ENCODE results near the gene UBE2E2. TPM values are rescaled to one million over a fixed set of nuclear protein-coding genes. Genes with fewer than 3 reads are reported as not detected.

Gene UBE2E2
- total and polyA plus RNA-seq, 2 of the 13 experiments (the other 11 are each of a cell fraction or from before 2014, with no cell fraction given) = 0.77 to 1.5 TPM

DNA sequence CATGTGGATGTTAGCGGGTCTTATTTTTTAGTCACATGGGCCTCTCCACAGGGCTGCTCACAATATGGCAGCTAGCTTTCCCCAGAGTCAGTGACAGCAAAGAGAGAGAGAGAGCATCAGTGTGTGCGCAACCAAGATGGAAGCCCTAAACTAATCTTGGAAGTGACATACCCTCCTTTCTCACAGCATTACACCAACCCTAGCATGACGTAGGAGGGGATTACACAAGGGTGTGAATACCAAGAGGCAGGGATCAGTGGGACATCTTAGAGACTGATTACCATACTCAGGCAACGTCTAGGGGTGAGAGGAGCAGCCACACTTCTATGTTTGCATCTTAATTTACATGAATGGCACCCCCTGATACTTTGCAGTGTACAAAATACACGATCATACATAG lies 3.5 kb upstream of the UBE2E2 start:
- H3K79me2 ChIP-seq (ENCODE audit: insufficient read depth, low read length) = no peaks in the 10 kb centered on the region
- CTCF ChIA-PET (ENCODE audit: low intra/inter-chr PET ratio, low total read pairs) = no interaction called here
- POLR2A ChIA-PET = no interaction called here
- 35% methylated on average over 5 of the region's 5 CpGs for WGBS (ENCODE audit: low lambda C conversion rate)
- no peak overlapping the region for H2AFZ ChIP-seq (ENCODE audit: low read length)
- no peaks in the 10 kb centered on the region for H3K36me3 ChIP-seq (replicated peaks in 1 of 2; ENCODE audit: control insufficient read depth in 1 of 2, insufficient read depth in 2 of 2, low read length in 2 of 2)
- H3K9me3 ChIP-seq (ENCODE audit: low read length) = no peaks in the 10 kb centered on the region
- no peaks in the 10 kb centered on the region; the same call in 1 of the 2 replicates for H3K4me1 ChIP-seq (ENCODE audit: insufficient read depth, low read length)
- no peak overlapping the region for H3K27ac ChIP-seq (ENCODE audit: extremely low read length, insufficient read depth, low read length)
- intact Hi-C loops (cut with micrococcal nuclease; ENCODE audit: unreplicated experiment) (no loop called here), in situ Hi-C loops (cut with HindIII; ENCODE audit: extremely low pct_ligation_motif_present, low pct_unique_long_range_greater_than_20kb) (no loop called here)
- ATAC-seq (no peak), FAIRE-seq (no peak), DNase-seq (ENCODE audit: low spot score) (no peak)
- BruUV-seq (replicated peaks) = no TSS peak
- no peak overlapping the region for H3K4me3 ChIP-seq (replicated peaks in 1 of 3; ENCODE audit: insufficient read depth in 1 of 3, low read depth in 2 of 3, low read length in 3 of 3)
- no peak overlapping the region for H3K9ac ChIP-seq (ENCODE audit: insufficient read depth, low read depth, low read length)
- no peak overlapping the region for H3K4me2 ChIP-seq (ENCODE audit: low read depth, low read length)
- no peaks in the 10 kb centered on the region for H4K20me1 ChIP-seq (ENCODE audit: insufficient read depth, low read length)
- H3K27me3 ChIP-seq (ENCODE audit: control insufficient read depth in 1 of 2, insufficient read depth in 2 of 2, low read length in 2 of 2) = peaks cover 0 to 31% of the 10 kb centered on the region in 2 experiments
- no peak for TF ChIP-seq ZNF616 (CRISPR knock-in tag; IDR thresholded peaks at IDR 0.05; ENCODE audit: low read depth)
- no peak for TF ChIP-seq MZF1 (CRISPR knock-in tag; IDR thresholded peaks at IDR 0.05; ENCODE audit: borderline replicate concordance)
- TF ChIP-seq SRSF1 (optimal IDR thresholded peaks at IDR 0.05; ENCODE audit: low read depth, low read length) = no peak
- no peak for TF ChIP-seq ZNF446 (CRISPR knock-in tag; IDR thresholded peaks at IDR 0.05)
- TF ChIP-seq ZNF589 (CRISPR knock-in tag; conservative IDR thresholded peaks at IDR 0.05) = no peak
- TF ChIP-seq RNF2 (conservative IDR thresholded peaks at IDR 0.05; ENCODE audit: low read depth) = no peak

DNA sequence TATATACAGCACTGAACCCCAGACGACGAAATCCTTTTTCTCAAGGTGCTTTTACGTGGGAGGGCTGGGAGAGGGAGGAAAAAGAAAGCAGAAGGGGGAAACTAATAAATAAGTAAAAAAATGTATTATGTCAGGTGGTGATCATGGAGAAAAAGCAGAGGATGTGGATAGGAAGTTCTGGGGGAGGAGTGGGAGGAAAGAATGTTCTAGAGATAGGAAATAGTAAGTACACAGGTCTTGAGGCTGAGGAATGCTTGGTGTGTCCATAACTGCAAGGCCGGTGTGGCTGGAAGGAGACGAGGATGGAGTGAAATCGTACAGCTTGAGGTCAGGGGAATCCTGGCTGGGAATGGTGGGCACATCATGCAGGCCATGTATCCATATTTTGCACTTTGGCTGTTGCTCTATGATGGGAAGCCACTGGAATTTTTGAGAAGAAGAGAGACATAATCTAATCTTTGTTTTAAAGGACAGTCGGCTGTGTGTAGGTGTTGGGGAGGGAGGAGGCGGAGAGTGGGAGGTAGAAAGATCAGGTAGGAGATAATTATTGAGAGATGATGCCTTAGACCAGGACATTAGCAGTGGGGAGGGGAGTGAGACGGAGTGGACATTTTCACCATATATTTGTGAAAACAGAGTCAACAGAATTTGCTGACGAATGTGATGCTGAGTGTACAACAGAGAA lies 1.8 kb upstream of the UBE2E2 start:
- CTCF ChIA-PET (ENCODE audit: low intra/inter-chr PET ratio, low total read pairs) = no interaction called here
- BruUV-seq (replicated peaks) = no TSS peak
- in situ Hi-C loops (cut with HindIII; ENCODE audit: extremely low pct_ligation_motif_present, low pct_unique_long_range_greater_than_20kb) = no loop called here

More for the DNA sequence above, 1.8 kb upstream of the UBE2E2 start:
- Histone ChIP-seq H3K9ac (ENCODE audit: insufficient read depth, low read depth, low read length) (no peak overlapping the region), H2AFZ (ENCODE audit: low read length) (no peak overlapping the region), H3K4me1 (ENCODE audit: insufficient read depth, low read length) (no peaks in the 10 kb centered on the region; the same call in 1 of the 2 replicates), H3K4me2 (ENCODE audit: low read depth, low read length) (no peak overlapping the region), H3K9me3 (ENCODE audit: low read length) (no peaks in the 10 kb centered on the region), H3K27ac (ENCODE audit: extremely low read length, insufficient read depth, low read length) (no peak overlapping the region), H4K20me1 (ENCODE audit: insufficient read depth, low read length) (no peaks in the 10 kb centered on the region), H3K36me3 (replicated peaks in 1 of 2; ENCODE audit: control insufficient read depth in 1 of 2, insufficient read depth in 2 of 2, low read length in 2 of 2) (no peaks in the 10 kb centered on the region), H3K27me3 (ENCODE audit: control insufficient read depth in 1 of 2, insufficient read depth in 2 of 2, low read length in 2 of 2) (peaks cover 0 to 36% of the 10 kb centered on the region in 2 experiments), H3K4me3 (replicated peaks in 1 of 3; ENCODE audit: insufficient read depth in 1 of 3, low read depth in 2 of 3, low read length in 3 of 3) (no peak overlapping the region), H3K79me2 (ENCODE audit: insufficient read depth, low read length) (no peaks in the 10 kb centered on the region)
- FAIRE-seq (no peak), ATAC-seq (no peak), DNase-seq (ENCODE audit: low spot score) (no peak)
- WGBS (ENCODE audit: low lambda C conversion rate) = 47% methylated on average over 10 of the region's 10 CpGs
- POLR2A ChIA-PET = no interaction called here
- intact Hi-C loops (cut with micrococcal nuclease; ENCODE audit: unreplicated experiment) = no loop called here
- TF ChIP-seq ZNF772 (CRISPR knock-in tag; IDR thresholded peaks at IDR 0.05) = no peak
- TF ChIP-seq MAFK (conservative IDR thresholded peaks at IDR 0.05 in 1 of 2, IDR thresholded peaks at IDR 0.05 in 1 of 2; ENCODE audit: low read length in 2 of 2) = peak; percentile 35 to 39; a peak in 1 of 4 replicates
- TF ChIP-seq, protein P1, sequence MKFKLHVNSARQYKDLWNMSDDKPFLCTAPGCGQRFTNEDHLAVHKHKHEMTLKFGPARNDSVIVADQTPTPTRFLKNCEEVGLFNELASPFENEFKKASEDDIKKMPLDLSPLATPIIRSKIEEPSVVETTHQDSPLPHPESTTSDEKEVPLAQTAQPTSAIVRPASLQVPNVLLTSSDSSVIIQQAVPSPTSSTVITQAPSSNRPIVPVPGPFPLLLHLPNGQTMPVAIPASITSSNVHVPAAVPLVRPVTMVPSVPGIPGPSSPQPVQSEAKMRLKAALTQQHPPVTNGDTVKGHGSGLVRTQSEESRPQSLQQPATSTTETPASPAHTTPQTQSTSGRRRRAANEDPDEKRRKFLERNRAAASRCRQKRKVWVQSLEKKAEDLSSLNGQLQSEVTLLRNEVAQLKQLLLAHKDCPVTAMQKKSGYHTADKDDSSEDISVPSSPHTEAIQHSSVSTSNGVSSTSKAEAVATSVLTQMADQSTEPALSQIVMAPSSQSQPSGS (CRISPR knock-in tag; IDR thresholded peaks at IDR 0.05) = no peak
- TF ChIP-seq, protein P2, sequence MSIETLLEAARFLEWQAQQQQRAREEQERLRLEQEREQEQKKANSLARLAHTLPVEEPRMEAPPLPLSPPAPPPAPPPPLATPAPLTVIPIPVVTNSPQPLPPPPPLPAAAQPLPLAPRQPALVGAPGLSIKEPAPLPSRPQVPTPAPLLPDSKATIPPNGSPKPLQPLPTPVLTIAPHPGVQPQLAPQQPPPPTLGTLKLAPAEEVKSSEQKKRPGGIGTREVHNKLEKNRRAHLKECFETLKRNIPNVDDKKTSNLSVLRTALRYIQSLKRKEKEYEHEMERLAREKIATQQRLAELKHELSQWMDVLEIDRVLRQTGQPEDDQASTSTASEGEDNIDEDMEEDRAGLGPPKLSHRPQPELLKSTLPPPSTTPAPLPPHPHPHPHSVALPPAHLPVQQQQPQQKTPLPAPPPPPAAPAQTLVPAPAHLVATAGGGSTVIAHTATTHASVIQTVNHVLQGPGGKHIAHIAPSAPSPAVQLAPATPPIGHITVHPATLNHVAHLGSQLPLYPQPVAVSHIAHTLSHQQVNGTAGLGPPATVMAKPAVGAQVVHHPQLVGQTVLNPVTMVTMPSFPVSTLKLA (IDR thresholded peaks at IDR 0.05) = no peak
- TF ChIP-seq MBNL3 (CRISPR knock-in tag; conservative IDR thresholded peaks at IDR 0.05) = no peak

Data from HepG2 (cell line).